Pancreas (tissue), 10 donors: ENCODE data around the gene TFB1M. TPM values are rescaled to one million over a fixed set of nuclear protein-coding genes. Genes with fewer than 3 reads are reported as not detected.
A peak's percentile ranks its signal among the peaks of the same experiment; 100 is the strongest.
"Not testable (repeated sequence)": the region's sequence is repeated elsewhere in the genome, so short reads cannot be mapped to it uniquely, and the experiment has no call there.

ENCODE experiments used
- ATAC-seq, 4 donors: fragments of 200-7000 bp; cut with Tn5 transposase; one replicate each; pipeline versions ENCODE4 v1.8.0 to v1.9.1; 2020; ENCODE audit warnings: mild to moderate bottlenecking in 4 of 4, moderate library complexity in 4 of 4
- DNase-seq, 6 donors: peaks; one replicate each; pipeline ENCODE4 v3.0.0-alpha.2; 2020
- FAIRE-seq: peaks from 2 replicates; lab custom pipeline; 2012; peaks lifted over from hg19 to GRCh38; lab: Jason Lieb, UNC
- H3K27ac ChIP-seq, 4 donors: fragments of 200-600 bp; sonication (generic); 1 replicate in 3 of 4; 2 replicates in 1 of 4; pipeline versions ENCODE4 v1.5.0 to v1.8.0; 2020
- H3K27me3 ChIP-seq, 4 donors: fragments of 200-600 bp; one replicate each; pipeline ENCODE4 v1.8.0; 2021
- H3K36me3 ChIP-seq, 3 donors: fragments of 200-600 bp; sonication (generic) in 1 of 3; one replicate each; pipeline versions ENCODE4 v1.5.0 to v1.8.0; 2020 to 2021
- H3K4me1 ChIP-seq, 3 donors: fragments of 200-600 bp; one replicate each; pipeline ENCODE4 v1.8.0; 2021
- H3K4me3 ChIP-seq, 4 donors: fragments of 200-600 bp; sonication (generic) in 2 of 4; one replicate each; pipeline versions ENCODE4 v1.5.0 to v1.8.0; 2020 to 2021
- H3K9me3 ChIP-seq, 4 donors: fragments of 200-600 bp; one replicate each; pipeline ENCODE4 v1.8.0; 2021
- CTCF ChIP-seq, 4 donors: fragments of 200-600 bp; sonication (generic) in 3 of 4; IDR thresholded peaks; one replicate each; pipeline versions ENCODE4 v1.5.0 to v1.8.0; 2021; ENCODE audit warnings: antibody characterized with exemption in 4 of 4
- WGBS, 2 donors: extraction: QIAGEN DNeasy Blood & Tissue Kit; methylation state at CpG; one replicate each; pipeline ENCODE4 v1.1.7; 2013; 5-methylcytosine and 5-hydroxymethylcytosine counted together
- intact Hi-C, 3 donors: fragments of 100-400 bp; cut with DNase I; formaldehyde crosslinking; loops; one replicate each; pipeline versions ENCODE4 v1.11.1 to v1.14.2; 2022
- polyA plus RNA-seq, 2 donors: library from polyadenylated mRNA; stranded (reverse); fragments of 200-250 nt; gene quantifications; one replicate each; pipeline ENCODE4 v1.2.3, GENCODE V29; 2013
- total RNA-seq, 6 donors: library from RNA; stranded (reverse); fragmentation: NEBNext Ultra II Directional in 4 of 6; extraction: Animal tissue kit (Norgen Biotek cat#: 25700) in 4 of 6; gene quantifications; one replicate each; pipeline versions ENCODE4 v1.2.1 to v1.2.4, GENCODE V29; 2021 to 2023
- donor health status: healthy with polysubstance abuse.
- donor health status: DM: no; HTN: no; CAD: no; lungs with moderate emphysema.
- donor health status: DM: no; HTN: no; CAD: no.
- donor health status: control.
- donor health status: control.
- donor health status: Bipolar disorder and iron deficiency.
- donor health status: DM: yes; HTN: yes; CAD: no.
- donor health status: DM: no; HTN: no; CAD: no.
- donor health status: DM: no; HTN: no; CAD: no.
- donor health status: DM: yes; HTN: yes; CAD: no.

TFB1M gene
- total and polyA plus RNA-seq, 8 donors: 7.6 to 16.3 (median 9.2) TPM

DNA sequence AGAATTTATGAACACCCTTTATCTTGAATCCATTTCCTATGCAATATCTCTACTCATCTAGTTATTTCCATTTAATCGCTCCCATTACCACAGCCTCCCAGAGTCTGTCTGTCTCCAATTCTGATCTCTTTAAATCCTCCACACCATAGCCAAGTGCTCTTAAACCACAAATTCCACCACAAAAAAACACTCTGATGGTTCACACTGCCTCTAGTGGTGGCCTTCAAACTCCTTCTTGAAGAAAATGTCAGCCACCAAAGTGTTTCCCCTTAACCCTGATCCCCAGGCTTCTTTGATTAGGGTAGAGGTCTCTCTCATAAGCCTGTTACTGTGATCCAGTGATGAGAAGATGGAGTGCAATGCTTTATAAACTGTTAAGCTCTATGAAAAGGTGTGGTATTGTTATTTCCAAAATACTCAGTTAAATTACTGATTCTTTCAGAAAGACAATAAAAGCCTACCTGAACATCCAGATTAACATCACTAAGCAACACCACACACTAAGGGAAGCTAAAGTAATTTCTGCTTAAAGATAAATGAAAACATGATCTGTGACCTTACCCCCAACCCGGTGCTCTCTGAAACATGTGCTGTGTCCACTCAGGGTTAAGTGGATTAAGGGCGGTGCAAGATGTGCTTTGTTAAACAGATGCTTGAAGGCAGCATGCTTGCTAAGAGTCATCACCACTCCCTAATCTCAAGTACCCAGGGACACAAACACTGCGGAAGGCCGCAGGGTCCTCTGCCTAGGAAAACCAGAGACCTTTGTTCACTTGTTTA, 46.0 kb downstream of the TFB1M start:
- DNase-seq, H3K4me1 ChIP-seq, H3K4me3 ChIP-seq, H3K9me3 ChIP-seq, H3K27ac ChIP-seq, FAIRE-seq, H3K36me3 ChIP-seq, H3K27me3 ChIP-seq, intact Hi-C loops: not testable (repeated sequence)
- TF ChIP-seq CTCF (IDR thresholded peaks at IDR 0.05): peak in 1 of 4 donors; percentile 12
- ATAC-seq: peak in 1 of 4 donors; percentile 35
- 86 to 89% methylated on average over 3 of the region's 5 CpGs for WGBS, 2 donors

DNA sequence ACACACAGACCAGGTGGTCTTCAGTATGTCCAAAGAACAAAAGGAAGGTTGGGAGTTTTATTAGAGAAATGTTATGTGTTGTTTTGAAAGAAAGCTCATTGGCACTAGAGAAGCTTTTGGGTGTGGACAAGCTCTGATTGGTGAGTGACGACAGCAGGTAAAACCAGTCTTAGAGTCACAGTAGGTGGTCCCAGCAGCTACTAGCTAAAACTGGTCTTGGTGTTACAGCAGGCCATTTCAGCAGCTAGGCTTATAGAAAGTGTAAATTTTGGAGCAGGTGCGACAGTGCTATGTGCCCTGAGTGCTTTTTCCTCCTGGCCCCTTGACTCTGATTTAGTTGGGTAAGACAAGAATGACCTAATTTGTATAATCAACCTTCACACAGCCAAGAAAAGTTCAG, 46.9 kb downstream of the TFB1M start:
- FAIRE-seq: no peak
- no peak for TF ChIP-seq CTCF (IDR thresholded peaks at IDR 0.05)
- Histone ChIP-seq H3K9me3 (no peaks in the 10 kb centered on the region), H3K27me3 (no peaks in the 10 kb centered on the region), H3K36me3 (no peaks in the 10 kb centered on the region), H3K4me1 (peaks cover 0 to 3% (median 0%) of the 10 kb centered on the region in 3 donors), H3K4me3 (no peak overlapping the region), H3K27ac (no peak overlapping the region)
- 95 to 98% methylated on average over 2 of the region's 2 CpGs for WGBS, 2 donors
- intact Hi-C loops: no loop called here
- no peak for ATAC-seq
- no peak for DNase-seq

DNA sequence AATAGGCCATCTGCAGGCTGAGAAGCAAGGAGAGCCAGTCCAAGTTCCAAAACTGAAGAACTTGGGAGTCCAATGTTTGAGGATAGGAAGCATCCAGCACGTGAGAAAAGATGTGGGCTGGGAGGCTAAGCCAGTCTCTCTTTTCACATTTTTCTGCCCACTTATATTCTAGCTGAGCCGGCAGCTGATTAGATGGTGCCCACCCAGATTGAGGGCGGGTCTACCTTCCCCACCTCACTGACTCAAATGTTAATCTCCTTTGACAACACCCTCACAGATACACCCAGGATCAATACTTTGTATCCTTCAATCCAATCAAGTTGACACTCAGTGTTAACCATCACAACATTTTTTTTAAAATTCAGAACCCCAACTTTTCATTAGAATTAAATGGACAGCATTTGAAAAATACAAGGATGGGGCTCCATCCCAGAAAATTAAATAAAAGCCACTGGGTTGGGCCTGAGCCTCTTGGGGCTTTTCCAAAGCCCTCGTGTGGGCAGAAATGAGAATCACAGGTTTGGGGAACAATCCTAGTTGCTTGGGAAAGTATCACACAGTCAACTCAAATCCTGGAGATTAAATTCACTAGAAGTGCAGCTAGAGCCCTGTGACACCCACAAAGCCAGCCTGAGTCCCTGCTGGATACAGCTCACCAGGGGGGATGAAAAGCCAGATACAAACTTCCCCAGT, 48.3 kb downstream of the TFB1M start:
- DNase-seq (no peak), ATAC-seq (no peak), FAIRE-seq (no peak)
- H3K36me3 ChIP-seq: no peaks in the 10 kb centered on the region
- no peaks in the 10 kb centered on the region for H3K9me3 ChIP-seq
- WGBS, 2 donors: 89 to 98% methylated on average over 4 of the region's 4 CpGs
- no peaks in the 10 kb centered on the region for H3K27me3 ChIP-seq
- no peak overlapping the region for H3K27ac ChIP-seq
- no peak for TF ChIP-seq CTCF (IDR thresholded peaks at IDR 0.05)
- intact Hi-C loops: no loop called here
- H3K4me3 ChIP-seq: no peak overlapping the region
- peaks cover 0 to 2% (median 0%) of the 10 kb centered on the region in 3 donors for H3K4me1 ChIP-seq

GRCh38 chr6:155264693-155265320, 49.5 kb downstream of the TFB1M start:
- H3K36me3 ChIP-seq: peaks cover 0 to under 1% (median 0%) of the 10 kb centered on the region in 3 donors
- H3K4me1 ChIP-seq: no peaks in the 10 kb centered on the region
- FAIRE-seq (no peak), ATAC-seq (no peak), DNase-seq (no peak)
- no peak overlapping the region for H3K27ac ChIP-seq
- 84 to 91% methylated on average over 9 of the region's 9 CpGs for WGBS, 2 donors
- no peak for TF ChIP-seq CTCF (IDR thresholded peaks at IDR 0.05)
- no peak overlapping the region for H3K4me3 ChIP-seq
- no peaks in the 10 kb centered on the region for H3K27me3 ChIP-seq
- no peaks in the 10 kb centered on the region for H3K9me3 ChIP-seq
- intact Hi-C loops: no loop called here
